HG03460 (cell line): Measurements from ENCODE around the gene CAPN2.
A peak's percentile ranks its signal among the peaks of the same experiment; 100 is the strongest.

Experiments
- ATAC-seq: cut with Tn5 transposase; IDR thresholded peaks from one replicate; pipeline ENCODE4 v1.9.1; 2021; ENCODE audit not compliant: unreplicated experiment

CAPN2 gene

DNA sequence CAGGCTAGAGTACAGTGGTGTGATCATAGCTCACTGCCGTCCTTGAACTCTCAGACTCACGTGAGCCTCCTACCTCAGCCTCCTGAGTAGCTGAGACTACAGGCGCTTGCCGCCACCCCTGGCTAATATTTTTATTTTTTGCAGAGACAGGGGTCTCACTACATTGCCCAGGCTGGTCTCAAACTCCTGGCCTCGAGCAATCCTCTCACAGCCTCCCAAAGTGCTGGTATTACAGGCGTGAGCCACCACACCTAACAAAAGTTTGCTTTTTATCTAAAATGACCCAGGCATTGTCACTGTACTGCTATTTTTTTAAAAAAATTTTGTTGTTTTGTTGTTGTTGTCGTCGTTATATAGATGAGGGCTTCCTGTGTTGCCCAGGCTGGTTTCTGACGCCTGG, 46.4 kb downstream of the CAPN2 start:
- ATAC-seq = no peak

GRCh38 chr1:223759273-223759672, 46.9 kb downstream of the CAPN2 start:
- no peak for ATAC-seq

- no peak for ATAC-seq
Observed at GRCh38 chr1:223760833-223761232, 48.5 kb downstream of the CAPN2 start.

DNA sequence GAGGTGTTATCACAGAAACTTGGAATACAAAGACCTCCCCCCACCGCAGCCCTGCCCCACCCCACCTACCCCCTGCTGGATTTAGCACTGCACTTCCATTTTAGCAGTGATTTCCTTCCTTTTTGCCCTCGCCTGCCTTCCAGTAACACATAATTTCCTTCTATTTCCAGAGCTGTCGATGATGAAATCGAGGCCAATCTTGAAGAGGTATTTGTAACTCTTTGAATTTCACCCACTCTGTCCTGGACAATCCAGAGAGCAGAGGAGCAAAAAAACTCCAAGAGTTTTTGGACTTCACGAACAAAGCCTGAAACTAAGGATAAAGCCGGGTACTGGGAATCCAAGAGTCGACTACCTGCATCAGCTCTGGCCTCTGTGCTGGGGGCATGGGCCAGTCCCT, 49.1 kb downstream of the CAPN2 start:
- no peak for ATAC-seq

GRCh38 chr1:223763251-223763650, 50.9 kb downstream of the CAPN2 start:
- ATAC-seq = no peak

DNA sequence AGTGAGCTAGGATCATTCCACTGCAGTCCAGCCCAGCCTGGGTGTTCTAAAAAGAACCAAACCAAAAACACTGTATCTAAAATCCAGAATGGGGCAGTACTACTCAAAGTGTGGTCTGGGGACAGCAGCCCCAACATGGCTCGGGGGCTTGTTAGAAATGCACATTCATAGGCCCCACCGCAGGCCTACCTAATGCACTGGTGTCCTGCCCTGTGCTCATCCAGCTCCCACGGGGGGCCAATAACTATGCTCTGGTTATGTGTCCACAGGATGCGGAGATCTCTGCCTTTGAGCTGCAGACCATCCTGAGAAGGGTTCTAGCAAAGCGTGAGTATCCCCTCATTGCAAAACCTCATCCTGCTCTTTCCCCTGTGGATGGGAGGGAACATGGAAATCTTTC, 51.5 kb downstream of the CAPN2 start:
- ATAC-seq = no peak

DNA sequence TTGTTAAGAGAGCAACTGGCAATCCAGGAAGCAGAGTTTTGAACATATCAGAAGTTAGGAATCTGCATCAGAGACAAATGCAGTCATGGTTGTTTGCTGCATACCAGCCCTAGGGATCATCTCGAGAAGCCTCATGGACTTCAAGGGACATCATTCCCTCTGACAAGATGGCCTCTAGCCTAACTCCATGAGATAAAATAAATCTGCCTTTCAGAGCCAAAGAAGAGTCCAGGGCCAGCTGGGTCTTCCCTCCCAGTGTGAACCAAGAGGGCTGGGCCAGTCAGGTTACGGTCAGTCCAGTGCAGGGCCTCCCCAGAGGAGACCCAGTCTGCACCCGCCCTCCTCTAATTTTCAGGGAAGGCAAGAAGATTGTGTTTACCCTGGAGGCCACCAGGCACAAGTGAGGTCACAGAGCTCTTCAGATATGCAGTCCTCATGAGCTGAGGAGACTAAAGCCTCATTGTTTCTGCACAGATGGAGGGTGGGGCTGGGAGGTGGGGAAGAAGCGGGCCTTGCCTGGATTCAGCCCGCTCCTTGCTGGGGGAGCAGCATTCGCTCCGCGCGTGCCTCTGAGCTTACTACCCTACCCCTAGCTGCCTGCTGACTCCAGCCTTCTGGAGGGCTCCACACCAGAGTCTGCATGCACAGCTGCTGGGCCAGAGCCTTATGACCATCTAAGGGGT, 52.8 kb downstream of the CAPN2 start:
- no peak for ATAC-seq

DNA sequence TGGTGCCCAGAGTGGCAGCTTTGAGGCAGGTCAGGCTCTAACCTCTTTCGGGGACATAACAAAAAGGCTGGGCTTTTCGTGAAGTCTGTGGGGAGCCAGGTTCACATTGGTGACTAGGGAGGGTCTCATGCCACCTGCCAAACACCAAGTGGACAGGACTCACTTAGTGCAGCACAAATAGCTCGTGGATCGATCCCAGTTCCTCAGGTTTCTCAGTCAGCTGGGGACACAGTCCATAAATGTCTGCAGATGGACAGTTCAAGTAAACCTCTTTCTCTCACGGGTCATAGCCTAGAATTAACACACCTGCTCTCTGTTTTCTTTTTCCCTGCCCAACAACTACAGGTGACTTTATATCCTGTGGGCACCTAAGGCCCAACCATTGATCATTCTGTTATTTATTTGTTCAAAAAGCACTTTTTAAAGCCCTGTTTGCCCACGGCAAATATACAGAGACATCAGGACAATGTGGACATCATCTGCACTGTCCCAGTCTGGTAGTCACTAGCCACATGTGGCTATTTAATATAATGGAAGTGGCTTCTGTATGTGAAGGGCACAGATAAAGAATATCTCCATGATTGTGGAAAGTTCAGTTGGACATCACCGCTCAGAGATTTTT, 53.5 kb downstream of the CAPN2 start:
- no peak for ATAC-seq

DNA sequence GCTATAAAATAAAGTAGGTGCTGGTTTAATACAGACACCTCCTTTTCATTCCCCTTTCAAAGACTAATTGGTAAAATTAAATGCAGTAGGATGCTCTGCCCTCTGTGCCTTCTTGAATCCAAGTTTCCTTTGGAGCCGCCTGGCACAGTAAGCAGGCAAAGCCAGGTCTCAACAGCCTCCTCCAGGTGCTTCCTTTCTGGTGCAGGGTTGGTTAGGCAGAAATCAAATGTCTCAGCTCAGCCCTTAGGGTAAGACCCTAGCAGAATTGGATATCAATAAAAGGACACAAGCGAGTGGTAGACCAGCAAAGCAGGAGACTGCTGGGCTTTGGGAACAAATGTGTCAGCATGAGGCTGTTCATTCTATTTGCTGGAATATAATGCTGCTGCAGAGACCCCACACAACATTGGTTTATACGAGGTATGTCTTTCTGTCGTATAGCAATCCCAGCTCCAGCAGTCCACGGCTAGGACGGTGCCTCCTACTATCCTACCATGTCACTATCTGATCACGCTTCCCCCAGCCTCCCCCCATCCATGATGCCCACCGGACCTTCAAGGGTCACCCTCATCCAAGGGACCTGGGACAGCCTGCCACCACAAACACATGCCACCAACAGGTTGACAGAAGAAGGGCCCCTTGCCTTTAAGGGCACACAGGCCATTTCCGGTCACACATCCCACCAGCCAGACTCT, 58.4 kb downstream of the CAPN2 start:
- ATAC-seq = no peak

DNA sequence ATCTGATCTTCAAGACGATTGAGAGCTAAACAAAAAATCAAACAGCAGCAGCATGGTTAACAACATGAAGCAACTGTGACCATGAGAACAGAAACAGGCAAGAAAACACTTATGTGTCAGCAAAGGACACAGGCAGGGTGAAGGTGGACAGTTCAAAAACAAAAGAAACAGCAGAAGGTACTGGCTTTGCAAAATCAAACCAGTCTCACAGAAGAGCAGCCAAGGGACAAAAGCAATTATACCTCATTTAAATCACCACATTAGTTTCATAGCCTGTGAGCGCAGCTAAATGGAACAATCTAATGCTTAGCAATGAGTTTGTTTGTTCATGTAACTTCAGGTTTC, 59.1 kb downstream of the CAPN2 start:
- ATAC-seq = no peak

- ATAC-seq = no peak
Observed at GRCh38 chr1:223771814-223772770, 59.8 kb downstream of the CAPN2 start.

- no peak for ATAC-seq
Observed at GRCh38 chr1:223772771-223773160, 60.4 kb downstream of the CAPN2 start.

DNA sequence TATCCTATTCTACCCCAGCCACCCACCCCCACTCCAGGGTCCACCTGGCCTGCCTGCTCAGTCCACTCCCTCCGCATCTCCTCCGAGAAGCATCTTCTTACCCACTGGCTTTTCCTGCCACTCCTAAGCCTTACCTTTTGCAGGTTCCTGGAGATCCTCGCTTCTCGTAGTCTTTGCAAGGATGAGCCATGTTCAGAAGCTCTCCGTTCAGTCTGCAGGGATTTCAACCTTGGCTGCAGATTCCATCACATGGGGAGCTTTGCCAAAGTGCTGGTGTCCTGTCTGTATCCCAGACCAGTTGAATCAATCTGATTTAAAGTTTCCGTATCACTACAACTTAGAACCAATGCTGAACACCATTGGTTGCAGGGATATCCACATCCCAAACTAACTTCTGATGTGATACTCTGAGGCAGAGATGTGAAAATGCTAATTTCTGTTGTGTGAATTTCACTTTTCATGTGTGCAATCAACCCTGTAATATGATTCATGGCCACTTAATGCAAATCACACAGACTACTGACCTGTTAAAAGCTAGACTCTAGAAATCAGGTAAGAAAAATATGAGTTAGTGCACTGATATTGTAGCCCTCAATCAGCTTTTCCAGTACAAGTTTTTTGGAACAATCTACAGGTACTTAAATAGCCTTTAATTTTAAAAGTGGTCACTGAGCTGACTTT, 61.9 kb downstream of the CAPN2 start:
- no peak for ATAC-seq

- no peak for ATAC-seq
Observed at GRCh38 chr1:223775054-223775453, 62.7 kb downstream of the CAPN2 start.

- no peak for ATAC-seq
Observed at GRCh38 chr1:223775711-223776074, 63.4 kb downstream of the CAPN2 start.

DNA sequence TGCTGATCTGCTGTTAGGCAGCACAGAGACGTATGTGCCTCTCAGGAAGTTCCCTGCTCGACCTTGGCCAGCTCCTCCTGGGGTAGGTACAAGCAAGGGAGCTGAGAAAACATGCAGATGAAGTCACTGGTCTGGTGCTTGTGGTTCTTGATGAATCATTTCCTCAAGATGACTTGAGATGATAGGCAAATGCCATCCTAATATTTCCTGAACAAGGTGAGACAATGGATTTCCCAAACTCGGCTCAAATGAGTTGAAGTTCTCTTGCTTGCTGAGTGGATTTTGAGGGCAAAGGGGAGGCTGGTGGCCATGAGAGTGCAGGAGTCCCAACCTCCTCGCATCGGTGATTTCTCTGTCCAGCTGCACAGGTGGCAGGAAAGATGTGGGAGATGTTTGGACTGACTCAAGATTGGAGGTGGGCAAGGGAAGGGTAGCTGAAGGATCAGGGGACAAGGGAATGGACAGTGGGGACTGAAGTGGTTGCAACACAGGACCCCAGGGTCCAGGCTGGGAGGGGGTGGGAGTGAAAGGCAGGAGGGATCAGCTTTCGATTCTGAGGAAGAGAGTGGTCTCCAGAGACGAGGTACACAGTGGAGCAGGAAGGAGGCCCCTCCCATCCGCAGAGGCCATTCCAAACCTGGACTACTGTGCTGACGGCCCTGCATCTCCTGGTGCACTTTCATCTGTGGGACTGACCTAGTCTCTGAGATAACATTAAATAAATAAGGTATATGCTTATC, 63.9 kb downstream of the CAPN2 start:
- peak; percentile 68 for ATAC-seq

DNA sequence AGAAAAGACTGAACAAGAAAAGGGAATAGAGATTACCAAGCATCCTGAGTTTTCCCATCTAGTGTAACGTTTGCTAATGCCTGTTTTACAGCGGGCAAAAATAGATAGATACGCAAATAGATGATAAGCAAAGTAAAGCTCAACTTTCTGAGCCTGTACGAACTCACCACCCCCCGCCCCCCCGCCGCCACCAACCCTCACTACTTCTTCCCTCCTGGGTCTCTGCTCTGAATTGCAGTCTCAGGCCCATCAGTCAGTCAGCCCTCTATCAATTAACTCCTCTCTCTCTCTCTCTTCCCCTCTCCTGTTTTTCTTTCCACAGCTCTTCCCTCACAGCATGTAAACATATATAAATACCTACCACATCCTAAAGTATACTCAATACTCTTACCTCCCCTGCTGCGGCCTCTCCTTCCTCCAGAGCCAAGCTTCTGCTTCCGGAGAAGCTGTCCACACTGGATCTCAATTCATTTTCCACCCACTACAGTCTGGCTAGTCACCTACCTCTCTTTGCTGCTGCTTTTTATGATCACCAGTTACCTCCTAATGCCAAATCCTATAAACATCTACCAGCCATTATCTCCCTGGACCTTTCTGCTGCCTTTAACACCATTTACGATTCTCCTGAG, 64.6 kb downstream of the CAPN2 start:
- no peak for ATAC-seq

DNA sequence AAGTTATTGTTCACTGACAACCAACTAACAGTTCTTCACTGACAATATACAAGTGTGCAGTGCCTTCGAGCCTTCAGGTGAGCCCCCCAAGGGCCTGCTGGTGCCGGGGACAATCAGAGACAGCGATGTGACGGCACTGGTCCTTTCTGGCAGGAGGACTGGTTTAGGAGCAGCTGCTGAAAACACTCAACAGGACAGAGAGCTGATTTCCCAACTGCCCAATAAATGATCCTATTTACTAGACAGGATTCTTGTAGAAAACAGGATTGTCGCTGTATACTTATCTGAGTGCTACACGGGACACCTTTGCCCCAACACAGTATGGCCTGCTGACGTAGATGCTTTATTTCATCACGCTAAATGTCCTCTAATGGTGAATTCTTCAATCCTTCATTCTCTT, 68.0 kb downstream of the CAPN2 start:
- no peak for ATAC-seq

GRCh38 chr1:223780949-223781348, 68.6 kb downstream of the CAPN2 start:
- no peak for ATAC-seq

DNA sequence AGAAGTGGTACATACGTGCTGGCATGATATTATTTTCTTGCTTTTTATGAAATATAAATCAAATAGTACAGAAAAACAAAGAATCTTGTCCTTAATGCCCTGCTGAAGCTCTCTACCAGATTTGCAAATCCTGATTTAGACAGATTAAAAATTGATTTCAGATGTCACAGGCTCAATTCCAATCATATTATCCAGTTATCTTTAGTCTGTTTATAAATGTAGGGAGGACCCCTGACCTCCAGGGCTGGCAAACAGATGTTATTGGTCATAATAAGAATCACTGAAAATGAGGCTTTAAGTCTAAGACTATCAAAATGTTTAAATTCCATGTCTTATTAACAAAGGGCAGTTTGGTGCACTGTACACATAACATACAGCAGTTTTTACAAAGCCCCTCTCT, 71.3 kb downstream of the CAPN2 start:
- ATAC-seq = no peak
